Upper lobe of left lung (tissue), 6 donors: ENCODE data around the gene LILRA2. TPM values are rescaled to one million over a fixed set of nuclear protein-coding genes. Genes with fewer than 3 reads are reported as not detected.
A peak's percentile ranks its signal among the peaks of the same experiment; 100 is the strongest.
"Not testable (repeated sequence)": the region's sequence is repeated elsewhere in the genome, so short reads cannot be mapped to it uniquely, and the experiment has no call there.

Experiments used
- ATAC-seq, 2 donors: fragments of 200-7000 bp; cut with Tn5 transposase; one replicate each; pipeline ENCODE4 v1.9.1; 2022; ENCODE audit warnings: mild to moderate bottlenecking in 2 of 2, moderate library complexity in 2 of 2; ENCODE audit not compliant: low FRiP score in 2 of 2
- DNase-seq, 2 donors: peaks; one replicate each; pipeline ENCODE4 v3.0.0-alpha.2; 2019 to 2020
- H3K27ac ChIP-seq, 4 donors: fragments of 200-600 bp; sonication (generic); one replicate each; pipeline ENCODE4 v1.5.1; 2016 to 2019
- H3K27me3 ChIP-seq, 4 donors: fragments of 200-600 bp; sonication (generic); one replicate each; pipeline ENCODE4 v1.5.1; 2017 to 2019
- H3K36me3 ChIP-seq, 4 donors: fragments of 200-600 bp; sonication (generic); one replicate each; pipeline ENCODE4 v1.5.1; 2016 to 2019
- H3K4me1 ChIP-seq, 4 donors: fragments of 200-600 bp; sonication (generic); one replicate each; pipeline ENCODE4 v1.5.1; 2018 to 2019
- H3K4me3 ChIP-seq, 4 donors: fragments of 200-600 bp; sonication (generic); one replicate each; pipeline ENCODE4 v1.5.1; 2017 to 2019; ENCODE audit warnings: mild to moderate bottlenecking in 2 of 4, moderate library complexity in 1 of 4
- H3K9me3 ChIP-seq, 4 donors: fragments of 200-600 bp; sonication (generic); one replicate each; pipeline ENCODE4 v1.5.1; 2018 to 2019
- EP300 ChIP-seq, 4 donors: sonication (generic); formaldehyde crosslinking; IDR thresholded peaks; one replicate each; pipeline ENCODE4 v1.5.1; 2017; ENCODE audit warnings: antibody characterized with exemption in 4 of 4, control low read depth in 2 of 4
- POLR2A ChIP-seq, 4 donors: fragments of 450-650 bp; IDR thresholded peaks; one replicate each; pipeline ENCODE4 v1.5.1; 2016 to 2017; ENCODE audit warnings: antibody characterized with exemption in 4 of 4, mild to moderate bottlenecking in 2 of 4
- POLR2AphosphoS5 ChIP-seq, 2 donors: sonication (generic); formaldehyde crosslinking; IDR thresholded peaks; one replicate each; pipeline ENCODE4 v1.5.1; 2017; ENCODE audit warnings: antibody characterized with exemption in 2 of 2
- WGBS, 2 donors: methylation state at CpG; one replicate each; pipeline ENCODE4 v1.1.5; 2017 to 2018; 5-methylcytosine and 5-hydroxymethylcytosine counted together
- total RNA-seq, 6 donors: library from RNA; depleted of rRNA in 4 of 6; stranded (reverse); fragments of >200 nt in 4 of 6; gene quantifications; one replicate each; pipeline versions ENCODE4 v1.1.0 to v1.2.1, GENCODE V29; 2016 to 2021
- TF ChIP-seq, protein P1 (sequence below), 6 experiments: fragments of 450-650 bp in 4 of 6; fragments of 200-600 bp in 2 of 6; sonication (generic) in 2 of 6; IDR thresholded peaks; one replicate each; pipeline ENCODE4 v1.5.1; 2016 to 2019; ENCODE audit warnings: antibody characterized with exemption in 6 of 6
- donor health status: DM: no; HTN: no; CAD: no; lungs with moderate emphysema.
- donor health status: DM: no; HTN: yes; CAD: no; lungs with severe emphysema.

Gene LILRA2
- total RNA-seq, 6 donors from 2014 or later = 0.78 to 38.4 (median 7.6) TPM

DNA sequence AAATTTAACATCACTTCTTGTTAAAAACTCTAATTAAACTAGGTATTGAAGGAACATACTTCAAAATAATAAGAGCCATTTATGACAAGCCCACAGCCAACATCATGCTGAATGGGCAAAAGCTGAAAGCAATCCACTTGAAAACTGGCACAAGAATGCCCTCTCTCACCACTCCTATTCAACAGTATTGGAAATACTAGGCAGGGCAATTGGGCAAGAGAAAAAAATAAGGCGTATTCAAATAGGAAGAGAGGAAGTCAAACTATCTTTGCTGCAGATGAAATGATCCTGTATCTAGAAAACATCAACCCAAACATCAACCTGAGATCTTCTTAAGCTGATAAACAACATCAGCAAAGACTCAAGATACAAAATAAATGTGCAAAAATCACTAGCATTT is 41.1 kb downstream of the LILRA2 start:
- DNase-seq = no peak
- no peaks in the 10 kb centered on the region for H3K36me3 ChIP-seq
- ATAC-seq = no peak
- H3K4me1 ChIP-seq = no peaks in the 10 kb centered on the region
- no peaks in the 10 kb centered on the region for H3K9me3 ChIP-seq
- no peak overlapping the region for H3K27ac ChIP-seq
- H3K4me3 ChIP-seq = no peak overlapping the region
- no peak for TF ChIP-seq POLR2AphosphoS5 (IDR thresholded peaks at IDR 0.05)
- TF ChIP-seq, protein P1, sequence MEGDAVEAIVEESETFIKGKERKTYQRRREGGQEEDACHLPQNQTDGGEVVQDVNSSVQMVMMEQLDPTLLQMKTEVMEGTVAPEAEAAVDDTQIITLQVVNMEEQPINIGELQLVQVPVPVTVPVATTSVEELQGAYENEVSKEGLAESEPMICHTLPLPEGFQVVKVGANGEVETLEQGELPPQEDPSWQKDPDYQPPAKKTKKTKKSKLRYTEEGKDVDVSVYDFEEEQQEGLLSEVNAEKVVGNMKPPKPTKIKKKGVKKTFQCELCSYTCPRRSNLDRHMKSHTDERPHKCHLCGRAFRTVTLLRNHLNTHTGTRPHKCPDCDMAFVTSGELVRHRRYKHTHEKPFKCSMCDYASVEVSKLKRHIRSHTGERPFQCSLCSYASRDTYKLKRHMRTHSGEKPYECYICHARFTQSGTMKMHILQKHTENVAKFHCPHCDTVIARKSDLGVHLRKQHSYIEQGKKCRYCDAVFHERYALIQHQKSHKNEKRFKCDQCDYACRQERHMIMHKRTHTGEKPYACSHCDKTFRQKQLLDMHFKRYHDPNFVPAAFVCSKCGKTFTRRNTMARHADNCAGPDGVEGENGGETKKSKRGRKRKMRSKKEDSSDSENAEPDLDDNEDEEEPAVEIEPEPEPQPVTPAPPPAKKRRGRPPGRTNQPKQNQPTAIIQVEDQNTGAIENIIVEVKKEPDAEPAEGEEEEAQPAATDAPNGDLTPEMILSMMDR (IDR thresholded peaks at IDR 0.05) = no peak
- no peaks in the 10 kb centered on the region for H3K27me3 ChIP-seq
- WGBS, 2 donors = 67 to 80% methylated on average over 1 of the region's 1 CpG

DNA sequence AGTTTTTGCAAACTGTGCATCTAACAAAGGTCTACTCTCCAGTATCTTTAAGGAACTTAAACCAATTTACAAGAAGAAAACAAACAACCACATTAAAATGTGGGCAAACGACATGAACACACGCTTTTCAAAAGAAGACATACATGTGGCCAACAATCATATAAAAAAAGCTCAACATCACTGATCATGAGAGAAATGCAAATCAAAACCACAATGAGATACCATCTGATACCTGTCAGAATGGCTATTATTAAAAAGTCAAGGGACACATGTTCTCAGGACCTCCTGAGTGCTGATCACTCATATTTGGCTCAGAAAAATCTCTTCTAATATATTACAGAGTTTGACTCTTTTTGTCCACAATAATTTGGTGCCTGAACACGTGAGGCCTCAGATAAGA is 42.5 kb downstream of the LILRA2 start:
- 62 to 75% methylated on average over 3 of the region's 3 CpGs for WGBS, 2 donors
- no peak for DNase-seq
- H3K4me1 ChIP-seq = no peaks in the 10 kb centered on the region
- no peak overlapping the region for H3K4me3 ChIP-seq
- no peaks in the 10 kb centered on the region for H3K27me3 ChIP-seq
- ATAC-seq = no peak
- no peaks in the 10 kb centered on the region for H3K36me3 ChIP-seq
- TF ChIP-seq, protein P1 (IDR thresholded peaks at IDR 0.05) = no peak
- TF ChIP-seq EP300 (IDR thresholded peaks at IDR 0.05) = no peak
- TF ChIP-seq POLR2AphosphoS5 (IDR thresholded peaks at IDR 0.05) = no peak
- no peak for TF ChIP-seq POLR2A (IDR thresholded peaks at IDR 0.05)
- no peak overlapping the region for H3K27ac ChIP-seq
- no peaks in the 10 kb centered on the region for H3K9me3 ChIP-seq

DNA sequence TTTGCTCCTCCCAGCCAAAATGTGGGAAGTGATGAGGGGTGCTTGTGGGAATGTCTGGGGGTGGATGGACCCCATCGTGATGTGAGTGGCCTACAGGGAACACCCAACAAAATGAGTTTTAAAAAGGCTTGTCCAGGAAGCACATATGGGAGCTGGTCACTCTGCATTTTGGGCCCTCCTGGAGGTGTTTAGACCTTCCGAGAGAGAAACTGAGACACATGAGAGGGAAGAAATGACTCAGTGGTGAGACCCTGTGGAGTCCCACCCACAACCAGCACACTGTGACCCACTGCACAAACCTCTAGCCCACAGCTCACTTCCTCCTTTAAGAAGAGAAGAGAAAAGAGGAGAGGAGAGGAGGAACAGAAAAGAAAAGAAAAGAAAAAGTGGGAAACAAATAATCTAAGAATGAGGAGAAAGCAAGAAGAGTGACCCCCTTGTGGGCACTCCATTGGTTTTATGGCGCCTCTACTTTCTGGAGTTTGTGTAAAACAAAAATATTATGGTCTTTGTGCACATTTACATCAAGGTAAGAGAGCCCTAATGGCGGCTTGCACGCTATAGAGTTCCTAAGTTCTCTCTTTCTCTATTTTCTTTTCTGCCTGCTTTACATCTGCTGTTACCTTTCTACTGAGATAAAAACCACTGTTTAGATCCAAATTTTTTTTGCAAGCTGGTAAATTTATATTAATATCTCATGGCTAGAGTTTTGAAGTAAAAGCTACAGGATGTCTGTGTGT is 43.4 kb downstream of the LILRA2 start:
- TF ChIP-seq EP300 (IDR thresholded peaks at IDR 0.05) (no peak), POLR2A (IDR thresholded peaks at IDR 0.05) (no peak), POLR2AphosphoS5 (IDR thresholded peaks at IDR 0.05) (no peak)
- TF ChIP-seq, protein P1 (IDR thresholded peaks at IDR 0.05) = no peak
- Histone ChIP-seq H3K4me1 (no peaks in the 10 kb centered on the region), H3K9me3 (no peaks in the 10 kb centered on the region), H3K36me3 (no peaks in the 10 kb centered on the region), H3K27ac (peak overlapping the region in 1 of 4 donors; percentile 48), H3K4me3 (peak overlapping the region in 2 of 4 donors; percentile 15 to 32), H3K27me3 (no peaks in the 10 kb centered on the region)
- DNase-seq (no peak), ATAC-seq (peak in 1 of 2 donors; percentile 56)
- WGBS, 2 donors = 51 to 52% methylated on average over 5 of the region's 5 CpGs

DNA sequence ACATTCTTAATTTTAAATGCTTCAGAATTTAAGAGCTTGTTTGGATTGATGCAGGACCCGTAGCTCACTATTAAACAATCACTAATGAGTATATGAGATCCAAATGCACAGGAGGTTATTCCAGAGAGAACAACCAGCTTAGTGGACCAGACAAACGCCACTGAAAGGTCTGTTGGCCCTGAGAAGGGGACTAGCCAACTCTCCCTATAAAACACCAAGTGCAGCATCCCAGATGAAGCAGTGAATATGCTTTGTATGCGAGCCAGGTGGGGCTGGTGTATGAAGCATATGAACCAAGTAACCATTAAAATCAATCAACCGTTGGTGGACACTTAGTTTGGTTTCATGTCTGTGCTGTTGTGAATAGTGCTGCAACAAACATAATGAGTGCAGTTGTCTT is 46.9 kb downstream of the LILRA2 start:
- WGBS, 2 donors = 65 to 71% methylated on average over 4 of the region's 4 CpGs
- no peak for DNase-seq
- Histone ChIP-seq H3K4me3 (no peak overlapping the region), H3K9me3 (no peaks in the 10 kb centered on the region), H3K27ac (no peak overlapping the region), H3K27me3 (no peaks in the 10 kb centered on the region), H3K4me1 (no peaks in the 10 kb centered on the region), H3K36me3 (no peaks in the 10 kb centered on the region)
- no peak for ATAC-seq
- TF ChIP-seq POLR2A (IDR thresholded peaks at IDR 0.05) = no peak
- TF ChIP-seq, protein P1 (IDR thresholded peaks at IDR 0.05) = no peak
- no peak for TF ChIP-seq EP300 (IDR thresholded peaks at IDR 0.05)
- TF ChIP-seq POLR2AphosphoS5 (IDR thresholded peaks at IDR 0.05) = no peak

DNA sequence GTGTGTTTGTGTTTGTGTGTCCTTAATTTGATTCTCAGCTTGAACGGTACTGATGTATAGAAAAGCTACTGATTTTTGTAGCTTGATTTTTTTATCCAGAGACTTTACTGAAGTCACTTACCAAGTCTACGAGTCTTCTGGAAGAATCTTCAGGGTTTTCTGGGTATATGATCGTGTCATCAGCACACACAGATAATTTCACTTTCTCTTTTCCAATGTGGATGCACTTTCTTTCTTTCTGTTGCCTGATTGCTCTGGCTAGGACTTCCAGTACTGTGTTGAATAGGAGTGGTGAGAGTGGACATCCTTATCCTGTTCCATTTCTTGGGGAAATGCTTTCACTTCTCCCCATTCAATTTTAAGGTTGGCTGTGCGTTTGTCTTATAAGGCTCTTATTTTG is 48.8 kb downstream of the LILRA2 start:
- H3K27ac ChIP-seq = no peak overlapping the region
- no peaks in the 10 kb centered on the region for H3K36me3 ChIP-seq
- H3K27me3 ChIP-seq = no peaks in the 10 kb centered on the region
- no peak overlapping the region for H3K4me3 ChIP-seq
- no peaks in the 10 kb centered on the region for H3K9me3 ChIP-seq
- no peak for ATAC-seq
- no peaks in the 10 kb centered on the region for H3K4me1 ChIP-seq
- no peak for DNase-seq
- WGBS, 2 donors = 65 to 76% methylated on average over 4 of the region's 4 CpGs
- TF ChIP-seq, protein P1 (IDR thresholded peaks at IDR 0.05) = no peak
- no peak for TF ChIP-seq POLR2AphosphoS5 (IDR thresholded peaks at IDR 0.05)

DNA sequence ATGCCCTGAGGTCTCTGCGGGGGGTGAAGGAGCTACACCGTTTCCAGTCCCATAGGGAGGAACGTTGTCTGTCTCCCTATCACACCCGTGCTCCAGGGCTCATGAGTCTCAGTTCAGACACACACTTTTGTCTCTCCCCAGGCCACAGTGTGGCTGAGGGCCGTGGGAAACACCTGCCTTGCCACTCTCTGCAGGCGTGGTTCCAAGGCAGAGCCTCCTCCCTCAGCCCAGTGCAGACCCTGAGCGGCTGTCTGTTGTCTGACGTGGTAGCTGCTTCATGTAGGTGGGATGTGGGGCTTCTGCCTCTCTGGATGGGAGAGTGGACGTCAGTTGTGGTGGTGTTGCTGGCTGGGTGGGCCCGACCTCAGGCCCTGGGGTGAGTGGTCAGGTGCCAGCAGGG is 50.6 kb downstream of the LILRA2 start:
- H3K36me3 ChIP-seq, H3K9me3 ChIP-seq, H3K4me3 ChIP-seq, DNase-seq, H3K27me3 ChIP-seq, H3K27ac ChIP-seq, H3K4me1 ChIP-seq: not testable (repeated sequence)
- 76% methylated on average over 5 of the region's 10 CpGs; no CpG with 5 or more reads in 1 of the 2 donors for WGBS, 2 donors
- ATAC-seq = peak in 1 of 2 donors; percentile 22

DNA sequence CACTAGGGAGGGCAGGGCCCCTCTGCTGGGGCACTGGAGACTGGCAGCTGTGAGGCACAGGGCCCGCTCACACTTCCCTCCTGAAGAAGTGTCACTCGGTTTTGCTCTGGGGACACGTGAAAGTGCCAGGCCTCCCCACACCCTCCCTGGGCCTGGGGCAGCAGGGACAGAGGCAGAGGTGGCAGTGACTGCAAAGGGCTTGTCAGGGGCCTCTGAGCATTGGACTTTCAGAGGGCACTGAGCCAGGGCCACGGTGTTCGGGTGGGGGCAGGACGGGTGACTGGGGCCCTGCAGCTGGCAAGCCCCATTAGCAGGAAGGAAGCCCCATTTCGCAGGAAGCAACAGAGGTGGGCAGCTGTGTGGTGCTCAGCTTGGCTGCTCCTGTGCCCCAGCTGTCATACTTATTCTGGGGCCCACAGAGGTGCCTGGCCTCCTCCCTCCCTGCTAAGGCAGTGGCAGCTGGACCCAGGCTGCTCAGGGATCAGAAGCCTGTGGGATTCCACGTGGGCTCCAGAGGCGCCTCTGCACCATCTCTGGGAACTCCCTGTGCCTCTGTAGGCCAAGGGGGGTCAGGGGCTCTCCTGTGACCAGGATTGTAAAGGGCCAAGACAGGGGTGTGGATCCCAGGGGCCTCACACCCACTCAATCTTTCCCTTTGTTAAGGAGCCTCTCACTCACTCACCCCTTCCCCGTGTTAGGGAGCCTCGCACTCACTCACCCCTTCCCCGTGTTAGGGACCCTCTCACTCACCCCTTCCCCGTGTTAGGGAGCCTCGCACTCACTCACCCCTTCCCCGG is 51.5 kb downstream of the LILRA2 start:
- not testable (repeated sequence) for H3K4me3 ChIP-seq, H3K27ac ChIP-seq, DNase-seq, H3K9me3 ChIP-seq, H3K36me3 ChIP-seq, H3K4me1 ChIP-seq, H3K27me3 ChIP-seq
- ATAC-seq = peak in 1 of 2 donors; percentile 35
- WGBS, 2 donors = 66 to 83% methylated on average over 6 to 8 of the region's 15 CpGs
